H1 (cell line): ENCODE results near the gene TSPEAR.

Experiments used
- CEBPB ChIP-seq: IDR thresholded peaks from 2 replicates; pipeline ENCODE4 v1.6.1; 2012; ENCODE audit warnings: low read depth, low read length
- EP300 ChIP-seq, 2 experiments: IDR thresholded peaks; 1 replicate in 1 of 2; 2 replicates in 1 of 2; pipeline ENCODE4 v1.6.1; 2011 to 2012; ENCODE audit warnings: low read depth in 2 of 2, low read length in 2 of 2, mild to moderate bottlenecking in 2 of 2, borderline replicate concordance in 1 of 2, inconsistent platforms in 1 of 2, moderate library complexity in 1 of 2
- EZH2 ChIP-seq: fragments of 200-600 bp; sonication (generic); IDR thresholded peaks from 2 replicates; pipeline ENCODE4 v1.7.1; 2012; ENCODE audit warnings: low read depth, mild to moderate bottlenecking, moderate library complexity, low read length, inconsistent platforms; ENCODE audit not compliant: severe bottlenecking
- KDM5A ChIP-seq: fragments of 200-600 bp; IDR thresholded peaks from 2 replicates; pipeline ENCODE4 v1.7.1; 2012; ENCODE audit warnings: mild to moderate bottlenecking, low read length, inconsistent platforms, mixed read lengths
- RFX5 ChIP-seq: IDR thresholded peaks from 2 replicates; pipeline ENCODE4 v1.6.1; 2011; ENCODE audit warnings: low read depth, low read length, improper control_type of control experiment, borderline replicate concordance
- RXRA ChIP-seq: IDR thresholded peaks from 2 replicates; pipeline ENCODE4 v1.6.1; 2011; ENCODE audit warnings: low read depth, mild to moderate bottlenecking, low read length, moderate library complexity; ENCODE audit not compliant: insufficient read depth
- TEAD4 ChIP-seq: IDR thresholded peaks from 2 replicates; pipeline ENCODE4 v1.6.1; 2012; ENCODE audit warnings: low read depth, low read length, inconsistent platforms, mixed read lengths
- YY1 ChIP-seq: IDR thresholded peaks from 2 replicates; pipeline ENCODE4 v1.6.1; 2011; ENCODE audit warnings: low read depth, mild to moderate bottlenecking, low read length
- TF ChIP-seq, protein P1 (sequence below), 3 experiments: IDR thresholded peaks; 1 replicate in 2 of 3; 2 replicates in 1 of 3; pipeline versions ENCODE4 v1.5.1 to v1.6.1; 2011; ENCODE audit warnings: low read length in 3 of 3, mild to moderate bottlenecking in 3 of 3, inconsistent platforms in 2 of 3, low read depth in 1 of 3, moderate library complexity in 1 of 3; ENCODE audit not compliant: insufficient read depth in 1 of 3; ENCODE audit errors: control extremely low read depth in 1 of 3
- TF ChIP-seq, protein P2 (sequence below): IDR thresholded peaks from 2 replicates; pipeline ENCODE4 v1.6.1; 2011; ENCODE audit warnings: low read length, improper control_type of control experiment

DNA sequence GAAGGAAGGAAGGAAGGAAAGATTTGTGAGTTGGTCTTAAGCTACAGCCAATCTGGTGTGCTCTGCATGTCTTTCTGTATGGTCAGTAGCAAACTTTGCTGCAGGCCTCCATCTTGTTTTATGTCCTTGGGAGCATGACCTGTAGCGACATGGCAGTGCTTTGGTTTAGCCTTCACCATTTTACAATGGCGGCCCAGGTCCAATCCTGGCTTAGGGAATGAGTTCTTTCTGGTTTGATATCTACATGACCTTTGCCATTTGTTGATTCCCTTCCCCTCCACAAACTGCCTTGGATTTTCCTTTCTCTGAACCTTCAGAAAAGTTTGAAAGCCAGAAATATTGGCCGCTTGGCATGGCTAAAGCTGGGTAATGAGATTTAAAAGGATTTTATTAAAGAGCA, 30.5 kb upstream of the TSPEAR start:
- no peak for TF ChIP-seq EP300 (IDR thresholded peaks at IDR 0.05; ENCODE audit: borderline replicate concordance in 1 of 2, low read depth in 2 of 2, low read length in 2 of 2)
- TF ChIP-seq RXRA = no peak
- TF ChIP-seq, protein P1, sequence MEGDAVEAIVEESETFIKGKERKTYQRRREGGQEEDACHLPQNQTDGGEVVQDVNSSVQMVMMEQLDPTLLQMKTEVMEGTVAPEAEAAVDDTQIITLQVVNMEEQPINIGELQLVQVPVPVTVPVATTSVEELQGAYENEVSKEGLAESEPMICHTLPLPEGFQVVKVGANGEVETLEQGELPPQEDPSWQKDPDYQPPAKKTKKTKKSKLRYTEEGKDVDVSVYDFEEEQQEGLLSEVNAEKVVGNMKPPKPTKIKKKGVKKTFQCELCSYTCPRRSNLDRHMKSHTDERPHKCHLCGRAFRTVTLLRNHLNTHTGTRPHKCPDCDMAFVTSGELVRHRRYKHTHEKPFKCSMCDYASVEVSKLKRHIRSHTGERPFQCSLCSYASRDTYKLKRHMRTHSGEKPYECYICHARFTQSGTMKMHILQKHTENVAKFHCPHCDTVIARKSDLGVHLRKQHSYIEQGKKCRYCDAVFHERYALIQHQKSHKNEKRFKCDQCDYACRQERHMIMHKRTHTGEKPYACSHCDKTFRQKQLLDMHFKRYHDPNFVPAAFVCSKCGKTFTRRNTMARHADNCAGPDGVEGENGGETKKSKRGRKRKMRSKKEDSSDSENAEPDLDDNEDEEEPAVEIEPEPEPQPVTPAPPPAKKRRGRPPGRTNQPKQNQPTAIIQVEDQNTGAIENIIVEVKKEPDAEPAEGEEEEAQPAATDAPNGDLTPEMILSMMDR (IDR thresholded peaks at IDR 0.05; ENCODE audit: control extremely low read depth in 1 of 3, insufficient read depth in 1 of 3, low read depth in 1 of 3, low read length in 3 of 3) = no peak
- TF ChIP-seq, protein P2, sequence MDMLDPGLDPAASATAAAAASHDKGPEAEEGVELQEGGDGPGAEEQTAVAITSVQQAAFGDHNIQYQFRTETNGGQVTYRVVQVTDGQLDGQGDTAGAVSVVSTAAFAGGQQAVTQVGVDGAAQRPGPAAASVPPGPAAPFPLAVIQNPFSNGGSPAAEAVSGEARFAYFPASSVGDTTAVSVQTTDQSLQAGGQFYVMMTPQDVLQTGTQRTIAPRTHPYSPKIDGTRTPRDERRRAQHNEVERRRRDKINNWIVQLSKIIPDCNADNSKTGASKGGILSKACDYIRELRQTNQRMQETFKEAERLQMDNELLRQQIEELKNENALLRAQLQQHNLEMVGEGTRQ = no peak
- TF ChIP-seq YY1 = no peak
- no peak for TF ChIP-seq CEBPB
- no peak for TF ChIP-seq KDM5A
- no peak for TF ChIP-seq TEAD4
- TF ChIP-seq RFX5 = no peak
- TF ChIP-seq EZH2 = no peak
